GM23338 (cell line): ENCODE results near the gene GLCCI1. TPM values are rescaled to one million over a fixed set of nuclear protein-coding genes. Genes with fewer than 3 reads are reported as not detected.

Source experiments
- CREB1 ChIP-seq: fragments of 250-450 bp; sonication (Bioruptor Pico); IDR thresholded peaks from 2 replicates; pipeline ENCODE4 v1.5.0; 2020; ENCODE audit warnings: low read depth, mild to moderate bottlenecking, moderate library complexity
- EZH2 ChIP-seq: fragments of 200-600 bp; sonication (generic); IDR thresholded peaks from one replicate; pipeline ENCODE4 v1.8.0; 2017; ENCODE audit warnings: antibody characterized with exemption, mild to moderate bottlenecking, low read depth; ENCODE audit not compliant: unreplicated experiment
- EZH2phosphoT487 ChIP-seq: fragments of 200-600 bp; sonication (generic); IDR thresholded peaks from one replicate; pipeline ENCODE4 v1.8.1; 2018; ENCODE audit warnings: antibody characterized with exemption; ENCODE audit not compliant: unreplicated experiment
- NANOG ChIP-seq: IDR thresholded peaks from 2 replicates; pipeline ENCODE4 v1.6.1; 2016; ENCODE audit warnings: antibody characterized with exemption, borderline replicate concordance
- POLR2AphosphoS5 ChIP-seq: IDR thresholded peaks from 2 replicates; pipeline ENCODE4 v1.6.1; 2016; ENCODE audit warnings: antibody characterized with exemption, low read depth
- STAT1 ChIP-seq: IDR thresholded peaks from one replicate; pipeline ENCODE4 v1.6.1; 2016; ENCODE audit warnings: antibody characterized with exemption; ENCODE audit not compliant: unreplicated experiment
- ZNF114 ChIP-seq: fragments of 250-450 bp; sonication (Bioruptor Pico); IDR thresholded peaks from 2 replicates; pipeline ENCODE4 v1.5.0; 2020; ENCODE audit warnings: mild to moderate bottlenecking, moderate library complexity
- polyA plus RNA-seq: library from polyadenylated mRNA; unstranded; fragments of >200 nt; fragmentation: Nextera tagmentation; extraction: Ambion mirVana; gene quantifications from 2 replicates; pipeline ENCODE4 v1.2.1, GENCODE V29; 2016
- total RNA-seq: library from RNA; depleted of rRNA; stranded (reverse); fragments of >200 nt; shearing (Covaris generic); gene quantifications from 2 replicates; pipeline ENCODE4 v1.2.3, GENCODE V29; 2014
- TF ChIP-seq, protein P1 (sequence below): fragments of 250-450 bp; sonication (Bioruptor Pico); IDR thresholded peaks from 2 replicates; pipeline ENCODE4 v1.5.0; 2020; ENCODE audit warnings: mild to moderate bottlenecking, moderate library complexity
- TF ChIP-seq, protein P2 (sequence below): IDR thresholded peaks from one replicate; pipeline ENCODE4 v1.6.1; 2018; ENCODE audit warnings: antibody characterized with exemption; ENCODE audit not compliant: unreplicated experiment
- TF ChIP-seq, protein P3 (sequence below): IDR thresholded peaks from 2 replicates; pipeline ENCODE4 v1.6.1; 2016; ENCODE audit warnings: antibody characterized with exemption

The GLCCI1 gene
- total and polyA plus RNA-seq, 2 experiments from 2014 or later = 15.0 to 15.7 TPM

DNA sequence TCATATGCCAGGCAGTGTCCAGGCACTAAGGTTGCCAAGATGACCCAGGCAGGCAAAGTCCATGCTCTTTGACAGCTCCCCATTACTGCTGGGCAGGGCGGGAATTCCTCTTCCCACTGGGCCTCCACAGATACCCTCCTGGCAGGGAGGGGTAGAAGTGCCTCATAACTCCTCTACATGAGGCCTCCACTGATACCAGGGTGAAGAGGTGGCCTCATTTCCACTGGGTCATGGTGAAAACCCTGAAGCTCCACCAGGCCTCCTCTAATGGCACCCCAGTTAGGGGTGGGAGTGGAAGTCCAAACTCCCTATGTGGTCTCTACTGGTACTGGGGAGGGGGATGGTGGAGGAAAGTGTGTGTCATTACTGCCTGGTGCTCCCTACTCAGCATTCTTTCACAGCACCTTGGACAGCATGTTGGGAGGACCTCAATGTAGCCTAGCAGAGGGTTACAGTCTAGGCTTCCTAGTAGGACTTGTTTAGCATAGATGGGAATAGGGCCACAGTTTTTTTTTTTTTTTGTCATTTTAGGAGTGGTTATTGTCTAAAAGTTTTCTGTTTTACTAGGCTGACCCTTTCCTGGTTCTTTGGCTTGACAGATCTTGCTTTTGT is 34.6 kb upstream of the GLCCI1 start (continued):
- TF ChIP-seq, protein P1, sequence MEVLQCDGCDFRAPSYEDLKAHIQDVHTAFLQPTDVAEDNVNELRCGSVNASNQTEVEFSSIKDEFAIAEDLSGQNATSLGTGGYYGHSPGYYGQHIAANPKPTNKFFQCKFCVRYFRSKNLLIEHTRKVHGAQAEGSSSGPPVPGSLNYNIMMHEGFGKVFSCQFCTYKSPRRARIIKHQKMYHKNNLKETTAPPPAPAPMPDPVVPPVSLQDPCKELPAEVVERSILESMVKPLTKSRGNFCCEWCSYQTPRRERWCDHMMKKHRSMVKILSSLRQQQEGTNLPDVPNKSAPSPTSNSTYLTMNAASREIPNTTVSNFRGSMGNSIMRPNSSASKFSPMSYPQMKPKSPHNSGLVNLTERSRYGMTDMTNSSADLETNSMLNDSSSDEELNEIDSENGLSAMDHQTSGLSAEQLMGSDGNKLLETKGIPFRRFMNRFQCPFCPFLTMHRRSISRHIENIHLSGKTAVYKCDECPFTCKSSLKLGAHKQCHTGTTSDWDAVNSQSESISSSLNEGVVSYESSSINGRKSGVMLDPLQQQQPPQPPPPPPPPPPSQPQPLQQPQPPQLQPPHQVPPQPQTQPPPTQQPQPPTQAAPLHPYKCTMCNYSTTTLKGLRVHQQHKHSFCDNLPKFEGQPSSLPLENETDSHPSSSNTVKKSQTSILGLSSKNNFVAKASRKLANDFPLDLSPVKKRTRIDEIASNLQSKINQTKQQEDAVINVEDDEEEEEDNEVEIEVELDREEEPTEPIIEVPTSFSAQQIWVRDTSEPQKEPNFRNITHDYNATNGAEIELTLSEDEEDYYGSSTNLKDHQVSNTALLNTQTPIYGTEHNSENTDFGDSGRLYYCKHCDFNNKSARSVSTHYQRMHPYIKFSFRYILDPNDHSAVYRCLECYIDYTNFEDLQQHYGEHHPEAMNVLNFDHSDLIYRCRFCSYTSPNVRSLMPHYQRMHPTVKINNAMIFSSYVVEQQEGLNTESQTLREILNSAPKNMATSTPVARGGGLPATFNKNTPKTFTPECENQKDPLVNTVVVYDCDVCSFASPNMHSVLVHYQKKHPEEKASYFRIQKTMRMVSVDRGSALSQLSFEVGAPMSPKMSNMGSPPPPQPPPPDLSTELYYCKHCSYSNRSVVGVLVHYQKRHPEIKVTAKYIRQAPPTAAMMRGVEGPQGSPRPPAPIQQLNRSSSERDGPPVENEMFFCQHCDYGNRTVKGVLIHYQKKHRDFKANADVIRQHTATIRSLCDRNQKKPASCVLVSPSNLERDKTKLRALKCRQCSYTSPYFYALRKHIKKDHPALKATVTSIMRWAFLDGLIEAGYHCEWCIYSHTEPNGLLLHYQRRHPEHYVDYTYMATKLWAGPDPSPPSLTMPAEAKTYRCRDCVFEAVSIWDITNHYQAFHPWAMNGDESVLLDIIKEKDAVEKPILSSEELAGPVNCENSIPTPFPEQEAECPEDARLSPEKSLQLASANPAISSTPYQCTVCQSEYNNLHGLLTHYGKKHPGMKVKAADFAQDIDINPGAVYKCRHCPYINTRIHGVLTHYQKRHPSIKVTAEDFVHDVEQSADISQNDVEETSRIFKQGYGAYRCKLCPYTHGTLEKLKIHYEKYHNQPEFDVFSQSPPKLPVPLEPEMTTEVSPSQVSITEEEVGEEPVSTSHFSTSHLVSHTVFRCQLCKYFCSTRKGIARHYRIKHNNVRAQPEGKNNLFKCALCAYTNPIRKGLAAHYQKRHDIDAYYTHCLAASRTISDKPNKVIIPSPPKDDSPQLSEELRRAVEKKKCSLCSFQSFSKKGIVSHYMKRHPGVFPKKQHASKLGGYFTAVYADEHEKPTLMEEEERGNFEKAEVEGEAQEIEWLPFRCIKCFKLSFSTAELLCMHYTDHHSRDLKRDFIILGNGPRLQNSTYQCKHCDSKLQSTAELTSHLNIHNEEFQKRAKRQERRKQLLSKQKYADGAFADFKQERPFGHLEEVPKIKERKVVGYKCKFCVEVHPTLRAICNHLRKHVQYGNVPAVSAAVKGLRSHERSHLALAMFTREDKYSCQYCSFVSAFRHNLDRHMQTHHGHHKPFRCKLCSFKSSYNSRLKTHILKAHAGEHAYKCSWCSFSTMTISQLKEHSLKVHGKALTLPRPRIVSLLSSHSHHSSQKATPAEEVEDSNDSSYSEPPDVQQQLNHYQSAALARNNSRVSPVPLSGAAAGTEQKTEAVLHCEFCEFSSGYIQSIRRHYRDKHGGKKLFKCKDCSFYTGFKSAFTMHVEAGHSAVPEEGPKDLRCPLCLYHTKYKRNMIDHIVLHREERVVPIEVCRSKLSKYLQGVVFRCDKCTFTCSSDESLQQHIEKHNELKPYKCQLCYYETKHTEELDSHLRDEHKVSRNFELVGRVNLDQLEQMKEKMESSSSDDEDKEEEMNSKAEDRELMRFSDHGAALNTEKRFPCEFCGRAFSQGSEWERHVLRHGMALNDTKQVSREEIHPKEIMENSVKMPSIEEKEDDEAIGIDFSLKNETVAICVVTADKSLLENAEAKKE (CRISPR knock-in tag) = no peak
- TF ChIP-seq, protein P2, sequence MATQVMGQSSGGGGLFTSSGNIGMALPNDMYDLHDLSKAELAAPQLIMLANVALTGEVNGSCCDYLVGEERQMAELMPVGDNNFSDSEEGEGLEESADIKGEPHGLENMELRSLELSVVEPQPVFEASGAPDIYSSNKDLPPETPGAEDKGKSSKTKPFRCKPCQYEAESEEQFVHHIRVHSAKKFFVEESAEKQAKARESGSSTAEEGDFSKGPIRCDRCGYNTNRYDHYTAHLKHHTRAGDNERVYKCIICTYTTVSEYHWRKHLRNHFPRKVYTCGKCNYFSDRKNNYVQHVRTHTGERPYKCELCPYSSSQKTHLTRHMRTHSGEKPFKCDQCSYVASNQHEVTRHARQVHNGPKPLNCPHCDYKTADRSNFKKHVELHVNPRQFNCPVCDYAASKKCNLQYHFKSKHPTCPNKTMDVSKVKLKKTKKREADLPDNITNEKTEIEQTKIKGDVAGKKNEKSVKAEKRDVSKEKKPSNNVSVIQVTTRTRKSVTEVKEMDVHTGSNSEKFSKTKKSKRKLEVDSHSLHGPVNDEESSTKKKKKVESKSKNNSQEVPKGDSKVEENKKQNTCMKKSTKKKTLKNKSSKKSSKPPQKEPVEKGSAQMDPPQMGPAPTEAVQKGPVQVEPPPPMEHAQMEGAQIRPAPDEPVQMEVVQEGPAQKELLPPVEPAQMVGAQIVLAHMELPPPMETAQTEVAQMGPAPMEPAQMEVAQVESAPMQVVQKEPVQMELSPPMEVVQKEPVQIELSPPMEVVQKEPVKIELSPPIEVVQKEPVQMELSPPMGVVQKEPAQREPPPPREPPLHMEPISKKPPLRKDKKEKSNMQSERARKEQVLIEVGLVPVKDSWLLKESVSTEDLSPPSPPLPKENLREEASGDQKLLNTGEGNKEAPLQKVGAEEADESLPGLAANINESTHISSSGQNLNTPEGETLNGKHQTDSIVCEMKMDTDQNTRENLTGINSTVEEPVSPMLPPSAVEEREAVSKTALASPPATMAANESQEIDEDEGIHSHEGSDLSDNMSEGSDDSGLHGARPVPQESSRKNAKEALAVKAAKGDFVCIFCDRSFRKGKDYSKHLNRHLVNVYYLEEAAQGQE = no peak
- TF ChIP-seq EZH2phosphoT487 (no peak), ZNF114 (CRISPR knock-in tag) (no peak), NANOG (no peak), CREB1 (CRISPR knock-in tag) (no peak), STAT1 (no peak), POLR2AphosphoS5 (no peak), EZH2 (no peak)
- TF ChIP-seq, protein P3, sequence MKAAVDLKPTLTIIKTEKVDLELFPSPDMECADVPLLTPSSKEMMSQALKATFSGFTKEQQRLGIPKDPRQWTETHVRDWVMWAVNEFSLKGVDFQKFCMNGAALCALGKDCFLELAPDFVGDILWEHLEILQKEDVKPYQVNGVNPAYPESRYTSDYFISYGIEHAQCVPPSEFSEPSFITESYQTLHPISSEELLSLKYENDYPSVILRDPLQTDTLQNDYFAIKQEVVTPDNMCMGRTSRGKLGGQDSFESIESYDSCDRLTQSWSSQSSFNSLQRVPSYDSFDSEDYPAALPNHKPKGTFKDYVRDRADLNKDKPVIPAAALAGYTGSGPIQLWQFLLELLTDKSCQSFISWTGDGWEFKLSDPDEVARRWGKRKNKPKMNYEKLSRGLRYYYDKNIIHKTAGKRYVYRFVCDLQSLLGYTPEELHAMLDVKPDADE = no peak
